Esophagus muscularis mucosa (tissue), 4 donors: Measurements from ENCODE around the gene TMED5. TPM values are rescaled to one million over a fixed set of nuclear protein-coding genes. Genes with fewer than 3 reads are reported as not detected.
A peak's percentile ranks its signal among the peaks of the same experiment; 100 is the strongest.

ENCODE experiments used
- DNase-seq: peaks from one replicate; pipeline ENCODE4 v3.0.0-alpha.2; 2017; ENCODE audit errors: extremely low spot score
- H3K27ac ChIP-seq, 4 donors: fragments of 200-600 bp; sonication (generic); replicated peaks in 1 of 4; 1 replicate in 3 of 4; 2 replicates in 1 of 4; pipeline ENCODE4 v1.5.1; 2016 to 2019; ENCODE audit warnings: mild to moderate bottlenecking in 1 of 4
- H3K27me3 ChIP-seq, 4 donors: fragments of 200-600 bp; sonication (generic); one replicate each; pipeline versions ENCODE4 v1.5.1 to v1.6.0; 2016 to 2019
- H3K36me3 ChIP-seq, 4 donors: fragments of 200-600 bp; sonication (generic); one replicate each; pipeline ENCODE4 v1.5.1; 2016 to 2019
- H3K4me1 ChIP-seq, 4 donors: fragments of 200-600 bp; sonication (generic); one replicate each; pipeline ENCODE4 v1.5.1; 2016 to 2019
- H3K4me3 ChIP-seq, 4 donors: fragments of 200-600 bp; sonication (generic); 1 replicate in 2 of 4; 2 replicates in 2 of 4; pipeline ENCODE4 v1.5.1; 2016 to 2019; ENCODE audit warnings: mild to moderate bottlenecking in 4 of 4, moderate library complexity in 1 of 4
- H3K9me3 ChIP-seq, 4 donors: fragments of 200-600 bp; sonication (generic); 1 replicate in 3 of 4; 2 replicates in 1 of 4; pipeline ENCODE4 v1.5.1; 2016 to 2019
- EP300 ChIP-seq: sonication (generic); formaldehyde crosslinking; IDR thresholded peaks from one replicate; pipeline ENCODE4 v1.6.1; 2017; ENCODE audit warnings: antibody characterized with exemption
- POLR2A ChIP-seq: fragments of 450-650 bp; IDR thresholded peaks from one replicate; pipeline ENCODE4 v1.6.1; 2017; ENCODE audit warnings: antibody characterized with exemption, moderate library complexity, mild to moderate bottlenecking, low read depth
- POLR2AphosphoS5 ChIP-seq, 2 donors: sonication (generic); formaldehyde crosslinking; IDR thresholded peaks; one replicate each; pipeline ENCODE4 v1.6.1; 2017; ENCODE audit warnings: antibody characterized with exemption in 2 of 2
- WGBS: methylation state at CpG from one replicate; pipeline ENCODE4 v1.1.5; 2018; 5-methylcytosine and 5-hydroxymethylcytosine counted together
- intact Hi-C: fragments of 100-400 bp; cut with DNase I; formaldehyde crosslinking; loops from one replicate; pipeline ENCODE4 v1.15.1; 2023
- total RNA-seq, 4 donors: library from RNA; depleted of rRNA; stranded (reverse); fragments of >200 nt; gene quantifications; one replicate each; pipeline versions ENCODE4 v1.1.0 to v1.2.1, GENCODE V29; 2016
- TF ChIP-seq, protein P1 (sequence below), 3 experiments: fragments of 200-600 bp in 2 of 3; fragments of 450-650 bp in 1 of 3; sonication (generic) in 2 of 3; IDR thresholded peaks; one replicate each; pipeline ENCODE4 v1.5.1; 2017 to 2019; ENCODE audit warnings: antibody characterized with exemption in 3 of 3, mild to moderate bottlenecking in 2 of 3, moderate library complexity in 1 of 3

TMED5 gene
- total RNA-seq, 4 donors from 2014 or later: 45.7 to 72.6 (median 59.2) TPM

DNA sequence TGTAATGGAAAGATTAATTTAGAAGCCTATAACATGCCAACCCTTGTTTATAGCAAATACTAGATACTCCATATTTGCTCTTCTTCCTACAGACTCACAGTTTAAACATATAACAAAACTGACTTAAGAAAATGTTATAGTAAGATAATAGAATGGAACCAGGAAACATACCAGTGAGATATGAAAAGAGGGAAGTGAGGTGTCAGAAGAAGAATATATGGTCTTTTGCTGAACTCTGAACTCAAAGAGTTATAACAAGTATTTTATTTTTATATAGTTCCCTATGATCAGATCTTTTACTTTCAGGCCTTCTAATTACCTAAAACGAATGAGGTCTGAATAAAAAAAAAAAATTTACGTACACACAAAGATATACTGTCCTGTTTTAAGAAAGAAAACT is 20.9 kb downstream of the TMED5 start:
- Histone ChIP-seq H3K27ac (no peak overlapping the region), H3K36me3 (peaks cover 22 to 57% (median 40%) of the 10 kb centered on the region in 4 donors), H3K4me1 (peaks cover 4 to 10% (median 7%) of the 10 kb centered on the region in 4 donors), H3K27me3 (no peaks in the 10 kb centered on the region), H3K9me3 (no peaks in the 10 kb centered on the region), H3K4me3 (no peak overlapping the region)
- intact Hi-C loops: no loop called here
- no peak for DNase-seq
- TF ChIP-seq POLR2A: no peak
- TF ChIP-seq EP300: no peak
- TF ChIP-seq, protein P1, sequence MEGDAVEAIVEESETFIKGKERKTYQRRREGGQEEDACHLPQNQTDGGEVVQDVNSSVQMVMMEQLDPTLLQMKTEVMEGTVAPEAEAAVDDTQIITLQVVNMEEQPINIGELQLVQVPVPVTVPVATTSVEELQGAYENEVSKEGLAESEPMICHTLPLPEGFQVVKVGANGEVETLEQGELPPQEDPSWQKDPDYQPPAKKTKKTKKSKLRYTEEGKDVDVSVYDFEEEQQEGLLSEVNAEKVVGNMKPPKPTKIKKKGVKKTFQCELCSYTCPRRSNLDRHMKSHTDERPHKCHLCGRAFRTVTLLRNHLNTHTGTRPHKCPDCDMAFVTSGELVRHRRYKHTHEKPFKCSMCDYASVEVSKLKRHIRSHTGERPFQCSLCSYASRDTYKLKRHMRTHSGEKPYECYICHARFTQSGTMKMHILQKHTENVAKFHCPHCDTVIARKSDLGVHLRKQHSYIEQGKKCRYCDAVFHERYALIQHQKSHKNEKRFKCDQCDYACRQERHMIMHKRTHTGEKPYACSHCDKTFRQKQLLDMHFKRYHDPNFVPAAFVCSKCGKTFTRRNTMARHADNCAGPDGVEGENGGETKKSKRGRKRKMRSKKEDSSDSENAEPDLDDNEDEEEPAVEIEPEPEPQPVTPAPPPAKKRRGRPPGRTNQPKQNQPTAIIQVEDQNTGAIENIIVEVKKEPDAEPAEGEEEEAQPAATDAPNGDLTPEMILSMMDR (IDR thresholded peaks at IDR 0.05): no peak
- no peak for TF ChIP-seq POLR2AphosphoS5 (IDR thresholded peaks at IDR 0.05)
- 77% methylated on average over 2 of the region's 2 CpGs for WGBS

DNA sequence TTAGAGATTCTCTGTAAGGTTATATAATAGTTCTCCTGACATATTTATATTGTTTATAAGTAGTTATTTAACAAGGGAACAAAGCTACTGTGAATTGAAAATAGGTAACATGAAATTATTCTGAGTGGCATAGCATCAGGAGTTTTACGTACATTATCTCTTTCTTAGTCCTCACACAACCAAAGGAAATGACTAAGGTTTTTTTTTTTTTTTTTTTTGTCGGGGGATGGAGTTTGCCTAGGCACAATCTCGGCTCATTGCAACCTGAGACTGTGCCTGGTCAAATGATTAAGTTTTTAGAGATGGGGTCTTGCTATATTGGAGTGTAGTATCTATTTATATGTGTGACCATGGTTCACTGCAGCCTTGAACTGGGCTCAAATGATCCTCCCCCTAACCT is 24.9 kb downstream of the TMED5 start:
- no peaks in the 10 kb centered on the region for H3K9me3 ChIP-seq
- WGBS: 73% methylated on average over 3 of the region's 3 CpGs
- no peak overlapping the region for H3K27ac ChIP-seq
- no peak overlapping the region for H3K4me3 ChIP-seq
- TF ChIP-seq EP300 (no peak), POLR2AphosphoS5 (IDR thresholded peaks at IDR 0.05) (no peak), POLR2A (no peak)
- TF ChIP-seq, protein P1 (IDR thresholded peaks at IDR 0.05): no peak
- no peaks in the 10 kb centered on the region for H3K27me3 ChIP-seq
- H3K4me1 ChIP-seq: peaks cover 0 to 4% (median 0%) of the 10 kb centered on the region in 4 donors
- H3K36me3 ChIP-seq: peaks cover 22 to 92% (median 58%) of the 10 kb centered on the region in 4 donors
- DNase-seq: no peak
- intact Hi-C loops: no loop called here

DNA sequence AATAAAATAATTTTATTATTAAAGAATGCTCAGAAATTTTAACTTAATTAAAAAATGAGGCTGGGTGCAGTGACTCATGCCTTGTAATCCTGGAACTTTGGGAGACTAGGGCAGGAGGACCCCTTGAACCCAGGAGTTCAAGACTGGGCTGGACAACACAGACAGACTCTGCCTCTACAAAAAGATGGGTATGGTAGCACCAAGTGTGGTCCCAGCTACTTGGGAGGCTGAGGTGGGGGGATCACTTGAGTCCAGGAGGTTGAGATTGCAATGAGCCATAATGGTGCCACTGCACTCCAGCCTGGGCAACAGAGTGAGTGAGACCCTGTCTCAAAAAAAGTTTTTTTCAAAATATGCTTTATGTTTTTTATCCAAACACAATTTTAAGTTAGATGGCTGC is 25.3 kb downstream of the TMED5 start:
- H3K36me3 ChIP-seq: peaks cover 23 to 92% (median 59%) of the 10 kb centered on the region in 4 donors
- H3K27ac ChIP-seq: no peak overlapping the region
- intact Hi-C loops: no loop called here
- no peak for DNase-seq
- H3K27me3 ChIP-seq: no peaks in the 10 kb centered on the region
- TF ChIP-seq, protein P1 (IDR thresholded peaks at IDR 0.05): no peak
- TF ChIP-seq EP300: no peak
- no peak for TF ChIP-seq POLR2AphosphoS5 (IDR thresholded peaks at IDR 0.05)
- TF ChIP-seq POLR2A: no peak
- no peak overlapping the region for H3K4me3 ChIP-seq
- peaks cover 0 to 4% (median 0%) of the 10 kb centered on the region in 4 donors for H3K4me1 ChIP-seq
- H3K9me3 ChIP-seq: no peaks in the 10 kb centered on the region

DNA sequence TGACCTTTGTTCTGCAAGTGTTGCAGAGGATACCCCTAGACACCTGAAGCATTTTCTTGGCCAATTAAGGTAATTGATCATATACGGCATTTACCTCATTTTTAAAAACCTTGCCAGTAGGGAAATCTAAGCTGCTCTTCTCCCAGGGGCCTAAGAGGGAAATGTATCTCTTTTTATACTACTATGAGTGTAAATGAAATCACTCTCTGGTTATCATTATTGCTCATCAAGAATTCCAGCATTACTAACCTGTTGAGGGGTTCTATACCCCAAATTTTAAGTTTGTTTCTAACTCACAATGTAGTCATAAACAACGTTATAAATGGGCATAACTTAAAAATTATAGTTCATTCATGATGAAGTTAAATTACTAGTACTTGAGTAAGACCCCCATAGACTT is 27.4 kb downstream of the TMED5 start:
- WGBS: 81% methylated on average over 2 of the region's 2 CpGs
- DNase-seq: no peak
- Histone ChIP-seq H3K4me3 (no peak overlapping the region), H3K9me3 (no peaks in the 10 kb centered on the region), H3K27ac (no peak overlapping the region), H3K36me3 (peaks cover 12 to 91% (median 60%) of the 10 kb centered on the region in 4 donors), H3K4me1 (peaks cover 0 to 6% (median 4%) of the 10 kb centered on the region in 4 donors), H3K27me3 (no peaks in the 10 kb centered on the region)
- no peak for TF ChIP-seq EP300
- peak in 1 of 2 donors; percentile 8 for TF ChIP-seq POLR2AphosphoS5 (IDR thresholded peaks at IDR 0.05)
- intact Hi-C loops: no loop called here

DNA sequence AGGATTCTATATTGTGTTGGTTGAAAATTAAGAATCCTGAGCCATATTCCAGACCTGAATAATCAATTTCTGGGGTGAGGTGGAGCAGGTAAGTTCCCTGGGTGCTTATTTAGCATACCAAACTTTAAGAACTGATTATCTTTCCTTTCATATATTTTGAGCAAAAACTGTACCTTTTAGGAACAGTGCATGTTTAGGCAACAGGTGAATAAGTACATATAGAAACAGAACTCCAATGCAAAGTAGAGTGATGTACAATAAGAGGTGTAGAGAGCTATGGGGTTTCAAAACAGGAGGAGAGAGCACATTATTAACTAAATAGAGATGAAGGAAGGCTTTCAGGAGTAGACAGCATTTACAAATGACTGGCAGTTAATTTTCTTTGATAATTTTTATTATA is 28.7 kb downstream of the TMED5 start:
- no peak for DNase-seq
- intact Hi-C loops: no loop called here
- TF ChIP-seq POLR2A (no peak), EP300 (no peak), POLR2AphosphoS5 (IDR thresholded peaks at IDR 0.05) (no peak)
- TF ChIP-seq, protein P1 (IDR thresholded peaks at IDR 0.05): no peak
- Histone ChIP-seq H3K27me3 (no peaks in the 10 kb centered on the region), H3K27ac (no peak overlapping the region), H3K9me3 (no peaks in the 10 kb centered on the region), H3K36me3 (peaks cover 7 to 80% (median 50%) of the 10 kb centered on the region in 4 donors), H3K4me3 (no peak overlapping the region), H3K4me1 (peaks cover 0 to 10% (median 7%) of the 10 kb centered on the region in 4 donors)
